Type B pancreatic cell (in vitro differentiated cells): Measurements from ENCODE around the gene FAM117A. TPM values are rescaled to one million over a fixed set of nuclear protein-coding genes. Genes with fewer than 3 reads are reported as not detected.
A peak's percentile ranks its signal among the peaks of the same experiment; 100 is the strongest.

ENCODE experiments used
- DNase-seq: peaks from one replicate; pipeline ENCODE4 v3.0.0; 2021; ENCODE audit warnings: mixed read lengths; ENCODE audit not compliant: unreplicated experiment; ENCODE audit errors: extremely low spot score
- H3K27ac Mint-ChIP-seq: 2 replicates; pipeline ENCODE4 v1.8.0; 2021; ENCODE audit warnings: mild to moderate bottlenecking, mixed read lengths
- H3K27me3 Mint-ChIP-seq: 2 replicates; pipeline ENCODE4 v1.8.0; 2021; ENCODE audit warnings: mixed read lengths
- H3K36me3 Mint-ChIP-seq: 2 replicates; pipeline ENCODE4 v1.8.0; 2021; ENCODE audit warnings: mixed read lengths
- H3K4me1 Mint-ChIP-seq: one replicate; pipeline ENCODE4 v1.8.0; 2021; ENCODE audit warnings: mixed read lengths; ENCODE audit not compliant: unreplicated experiment
- H3K4me3 Mint-ChIP-seq: 2 replicates; pipeline ENCODE4 v1.8.0; 2021; ENCODE audit warnings: mild to moderate bottlenecking, mixed read lengths
- H3K9me3 Mint-ChIP-seq: 2 replicates; pipeline ENCODE4 v1.8.0; 2021; ENCODE audit warnings: mixed read lengths
- CTCF ChIP-seq: fragments of 200-600 bp; sonication (generic); conservative IDR thresholded peaks from 2 replicates; pipeline ENCODE4 v1.5.0; 2021; ENCODE audit warnings: antibody characterized with exemption, mild to moderate bottlenecking
- total RNA-seq: library from RNA; stranded (reverse); gene quantifications from 2 replicates; pipeline ENCODE4 v1.2.1, GENCODE V29; 2021; ENCODE audit warnings: low replicate concordance

The FAM117A gene
- total RNA-seq, 1 donor from 2014 or later, result 13.0 TPM

GRCh38 chr17:49776551-49777300 is 12.8 kb upstream of the FAM117A start:
- H3K4me1 Mint-ChIP-seq, result peaks cover 4% of the 10 kb centered on the region
- no peak for TF ChIP-seq CTCF
- H3K9me3 Mint-ChIP-seq, result no peaks in the 10 kb centered on the region
- no peaks in the 10 kb centered on the region for H3K36me3 Mint-ChIP-seq
- H3K27ac Mint-ChIP-seq, result no peak overlapping the region
- H3K4me3 Mint-ChIP-seq, result no peak overlapping the region
- H3K27me3 Mint-ChIP-seq, result no peaks in the 10 kb centered on the region
- no peak for DNase-seq

- Mint-ChIP-seq H3K27me3 (peaks cover 2% of the 10 kb centered on the region), H3K36me3 (no peaks in the 10 kb centered on the region), H3K9me3 (no peaks in the 10 kb centered on the region), H3K27ac (no peak overlapping the region), H3K4me3 (no peak overlapping the region), H3K4me1 (peaks cover 4% of the 10 kb centered on the region)
- no peak for TF ChIP-seq CTCF
- DNase-seq, result no peak
These were observed 11.8 kb upstream of the FAM117A start for GRCh38 chr17:49775546-49776260.

- Mint-ChIP-seq H3K4me1 (peaks cover 5% of the 10 kb centered on the region), H3K36me3 (no peaks in the 10 kb centered on the region), H3K9me3 (peaks cover 4% of the 10 kb centered on the region), H3K4me3 (no peak overlapping the region), H3K27ac (no peak overlapping the region), H3K27me3 (peaks cover 32% of the 10 kb centered on the region)
- no peak for TF ChIP-seq CTCF
- DNase-seq, result no peak
These were observed 3.1 kb upstream of the FAM117A start for GRCh38 chr17:49766918-49767530.

GRCh38 chr17:49764559-49765180 is 739 bp upstream of the FAM117A start:
- Mint-ChIP-seq H3K4me3 (peak overlapping the region; percentile 85), H3K27me3 (peaks cover 30% of the 10 kb centered on the region), H3K36me3 (no peaks in the 10 kb centered on the region), H3K4me1 (peaks cover 9% of the 10 kb centered on the region), H3K9me3 (peaks cover 4% of the 10 kb centered on the region), H3K27ac (peak overlapping the region; percentile 75)
- no peak for DNase-seq
- TF ChIP-seq CTCF, result no peak

- Mint-ChIP-seq H3K9me3 (peaks cover 4% of the 10 kb centered on the region), H3K4me3 (peak overlapping the region; percentile 95), H3K4me1 (peaks cover 9% of the 10 kb centered on the region), H3K36me3 (no peaks in the 10 kb centered on the region), H3K27me3 (peaks cover 25% of the 10 kb centered on the region), H3K27ac (no peak overlapping the region)
- no peak for DNase-seq
- no peak for TF ChIP-seq CTCF
These were observed 1.6 kb downstream of the FAM117A start for GRCh38 chr17:49762151-49762941.
